ENCODE results near the gene TAF11.

DNA sequence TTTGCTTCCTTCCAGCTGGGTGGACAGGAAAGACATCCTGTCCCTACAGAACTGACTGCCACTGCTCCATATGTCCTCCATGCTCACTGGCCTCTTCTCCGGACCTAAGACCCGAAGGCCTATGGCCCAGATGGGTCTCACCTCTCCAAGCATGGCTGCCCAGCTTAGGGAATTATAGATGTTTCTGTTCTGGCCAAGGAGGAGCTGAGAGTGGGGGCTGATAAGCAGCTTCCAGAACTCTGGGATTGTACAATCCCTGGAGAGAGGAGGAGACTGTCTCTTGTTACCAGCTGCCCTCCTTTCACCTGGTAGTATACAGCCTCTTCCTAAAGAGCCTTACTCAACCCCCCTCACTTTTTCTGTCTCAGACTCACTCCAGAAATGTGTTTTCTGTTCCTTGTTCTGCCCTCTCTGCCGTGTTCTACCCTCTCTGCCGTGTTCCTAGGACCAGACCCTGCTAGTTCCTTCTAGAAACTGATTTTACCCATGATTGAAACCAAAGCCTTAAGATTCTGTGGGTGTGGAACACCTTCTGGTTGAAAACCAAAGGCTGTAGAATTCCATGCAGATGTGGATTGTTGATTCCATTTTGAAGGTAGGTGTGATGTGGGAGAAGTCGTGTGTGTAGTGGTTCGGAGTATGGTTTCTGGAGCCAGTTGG is 29.9 kb upstream of the TAF11 start:
- TF ChIP-seq, protein P1, sequence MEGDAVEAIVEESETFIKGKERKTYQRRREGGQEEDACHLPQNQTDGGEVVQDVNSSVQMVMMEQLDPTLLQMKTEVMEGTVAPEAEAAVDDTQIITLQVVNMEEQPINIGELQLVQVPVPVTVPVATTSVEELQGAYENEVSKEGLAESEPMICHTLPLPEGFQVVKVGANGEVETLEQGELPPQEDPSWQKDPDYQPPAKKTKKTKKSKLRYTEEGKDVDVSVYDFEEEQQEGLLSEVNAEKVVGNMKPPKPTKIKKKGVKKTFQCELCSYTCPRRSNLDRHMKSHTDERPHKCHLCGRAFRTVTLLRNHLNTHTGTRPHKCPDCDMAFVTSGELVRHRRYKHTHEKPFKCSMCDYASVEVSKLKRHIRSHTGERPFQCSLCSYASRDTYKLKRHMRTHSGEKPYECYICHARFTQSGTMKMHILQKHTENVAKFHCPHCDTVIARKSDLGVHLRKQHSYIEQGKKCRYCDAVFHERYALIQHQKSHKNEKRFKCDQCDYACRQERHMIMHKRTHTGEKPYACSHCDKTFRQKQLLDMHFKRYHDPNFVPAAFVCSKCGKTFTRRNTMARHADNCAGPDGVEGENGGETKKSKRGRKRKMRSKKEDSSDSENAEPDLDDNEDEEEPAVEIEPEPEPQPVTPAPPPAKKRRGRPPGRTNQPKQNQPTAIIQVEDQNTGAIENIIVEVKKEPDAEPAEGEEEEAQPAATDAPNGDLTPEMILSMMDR (IDR thresholded peaks at IDR 0.05), result no peak
- TF ChIP-seq EP300 (IDR thresholded peaks at IDR 0.05; ENCODE audit: low read depth), result no peak
- no peak for TF ChIP-seq POLR2AphosphoS5 (IDR thresholded peaks at IDR 0.05)
- no peak for TF ChIP-seq POLR2A (IDR thresholded peaks at IDR 0.05)

Data from transverse colon (tissue), 4 donors.